NCI-H146 (cell line): ENCODE results near the gene C9orf153.
"Not testable (repeated sequence)": the region's sequence is repeated elsewhere in the genome, so short reads cannot be mapped to it uniquely, and the experiment has no call there.

ENCODE experiments used
- DNase-seq: peaks from one replicate; lab custom pipeline; 2025; lab: John Stamatoyannopoulos, UW

The C9orf153 gene

DNA sequence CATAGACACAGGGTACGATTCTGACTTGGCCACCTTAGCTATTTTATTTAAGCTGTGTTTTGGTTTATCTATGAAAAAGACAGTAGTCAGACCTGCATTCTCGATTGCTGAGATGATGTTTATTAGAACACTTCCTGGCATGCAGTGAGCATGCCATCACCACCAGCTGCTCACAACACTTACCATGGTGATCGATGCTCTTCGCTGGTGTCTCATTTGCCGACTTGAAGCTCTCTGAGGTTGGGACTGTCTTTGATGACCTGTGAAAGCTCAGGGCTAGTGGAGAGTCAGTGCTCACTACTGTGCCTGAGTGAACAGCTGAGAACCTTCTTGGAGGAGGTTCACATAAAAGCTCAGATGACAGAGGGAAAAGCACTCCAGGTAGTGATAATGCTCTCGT lies 4.4 kb upstream of the C9orf153 start:
- DNase-seq: no peak

DNA sequence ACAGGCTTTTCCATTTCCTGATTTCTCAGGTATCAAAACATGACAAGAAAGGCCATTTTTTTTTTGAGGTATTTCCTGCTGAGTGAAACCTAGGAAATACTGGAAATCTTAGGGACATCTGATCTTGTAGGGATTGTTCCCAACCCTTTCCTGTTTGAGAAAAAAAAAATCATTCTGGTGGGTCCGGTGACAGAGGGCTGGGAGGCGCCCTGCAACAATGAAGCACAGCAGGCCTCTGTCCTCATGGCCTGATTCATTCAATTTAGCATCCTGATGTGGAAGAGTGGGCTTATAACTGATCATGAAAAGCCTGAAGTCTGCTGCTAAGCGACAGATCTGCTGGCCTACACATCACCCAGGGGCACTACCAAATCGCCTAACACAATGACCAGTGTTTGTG lies 3.0 kb upstream of the C9orf153 start:
- DNase-seq: no peak

DNA sequence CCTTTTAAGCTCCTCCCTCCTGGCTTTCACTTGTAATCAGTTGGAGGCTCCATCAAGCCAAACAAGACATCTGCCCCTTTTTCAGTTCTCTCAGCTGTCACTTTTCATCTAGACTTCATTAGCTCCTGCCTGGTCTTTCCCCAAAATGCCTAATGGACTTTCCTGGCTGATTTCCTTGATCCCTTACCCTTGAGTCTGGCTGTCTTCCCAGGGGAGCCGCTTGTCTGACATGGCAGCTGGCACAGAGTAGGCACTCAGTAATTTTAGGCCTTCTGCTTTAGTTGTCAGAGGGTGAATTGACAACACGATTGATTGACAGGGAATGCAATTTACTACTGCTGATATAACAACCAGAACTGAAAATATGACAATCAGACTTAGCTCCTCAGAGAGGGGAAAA lies 2.1 kb downstream of the C9orf153 start:
- DNase-seq: no peak

DNA sequence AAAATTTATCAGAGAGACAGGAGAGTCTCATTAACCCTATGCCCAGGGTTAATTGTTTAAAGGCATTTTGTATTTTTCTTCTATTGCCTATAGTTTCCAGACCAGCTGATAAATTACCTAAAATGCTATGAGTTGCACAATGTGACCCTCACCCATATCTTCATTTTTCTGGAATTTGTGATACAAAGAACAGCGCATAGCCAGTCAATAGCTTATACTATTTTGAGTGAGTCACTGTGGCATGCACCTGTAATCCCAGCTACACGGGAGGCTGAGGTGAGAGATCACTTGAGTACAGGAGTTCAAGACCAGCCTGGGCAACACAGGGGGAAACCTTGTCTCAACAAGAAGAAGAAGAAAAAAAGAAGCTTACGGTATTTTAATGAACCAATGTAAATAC lies 2.8 kb downstream of the C9orf153 start:
- no peak for DNase-seq

DNA sequence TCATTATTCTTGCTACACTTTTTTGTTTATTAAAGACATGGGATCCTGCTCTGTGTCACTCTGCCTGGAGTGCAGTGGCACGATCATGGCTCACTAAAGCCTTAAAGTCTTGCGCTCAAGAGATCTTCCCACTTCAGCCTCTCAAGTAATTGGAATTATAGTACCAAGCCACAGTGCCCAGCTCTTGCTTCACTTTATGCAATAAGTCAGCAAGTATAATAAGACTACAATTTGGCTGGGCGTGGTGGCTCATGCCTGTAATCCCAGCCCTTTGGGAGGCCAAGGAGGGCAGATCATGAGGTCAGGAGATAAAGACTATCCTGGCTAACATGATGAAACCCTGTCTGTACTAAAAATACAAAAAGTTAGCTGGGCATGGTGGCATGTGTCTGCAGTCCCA lies 5.9 kb downstream of the C9orf153 start:
- no peak for DNase-seq

DNA sequence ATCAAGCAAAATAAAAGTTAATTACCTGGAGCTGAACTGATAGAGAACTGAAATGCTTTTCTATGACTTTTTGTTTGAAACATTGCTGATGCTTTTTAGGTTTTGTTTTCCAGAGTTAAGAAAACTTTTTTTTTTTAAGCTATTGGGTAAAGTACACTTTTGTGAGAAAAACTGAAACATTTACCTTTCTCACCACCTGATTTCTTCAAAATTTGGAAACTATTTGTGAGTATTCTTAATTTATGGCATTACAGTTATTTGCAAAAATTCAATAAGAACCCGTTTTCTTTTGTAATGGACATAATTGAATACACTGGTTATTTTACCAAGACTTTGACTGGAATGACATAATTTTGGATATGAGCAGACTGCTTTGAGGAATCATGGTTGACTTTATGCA lies 6.6 kb downstream of the C9orf153 start:
- DNase-seq: no peak

DNA sequence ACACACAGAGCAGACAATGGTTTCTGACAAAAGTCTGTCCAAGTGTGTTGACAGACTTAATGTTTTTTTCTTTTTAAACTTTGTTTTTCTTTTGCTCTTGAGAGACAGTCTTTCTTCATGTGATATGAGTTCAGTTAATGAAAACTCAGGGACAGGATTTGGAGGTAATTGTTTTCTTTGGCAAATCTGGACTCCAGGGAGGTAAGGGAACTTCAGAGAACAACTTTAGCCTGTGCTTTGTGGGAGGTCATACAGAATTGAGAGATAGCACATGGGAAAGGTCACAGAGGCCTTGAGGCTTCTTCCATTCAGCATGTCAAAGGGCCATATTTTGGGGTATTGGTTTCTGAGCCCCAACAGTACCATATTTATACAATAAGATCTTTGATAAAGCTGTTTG lies 9.3 kb downstream of the C9orf153 start:
- no peak for DNase-seq

DNA sequence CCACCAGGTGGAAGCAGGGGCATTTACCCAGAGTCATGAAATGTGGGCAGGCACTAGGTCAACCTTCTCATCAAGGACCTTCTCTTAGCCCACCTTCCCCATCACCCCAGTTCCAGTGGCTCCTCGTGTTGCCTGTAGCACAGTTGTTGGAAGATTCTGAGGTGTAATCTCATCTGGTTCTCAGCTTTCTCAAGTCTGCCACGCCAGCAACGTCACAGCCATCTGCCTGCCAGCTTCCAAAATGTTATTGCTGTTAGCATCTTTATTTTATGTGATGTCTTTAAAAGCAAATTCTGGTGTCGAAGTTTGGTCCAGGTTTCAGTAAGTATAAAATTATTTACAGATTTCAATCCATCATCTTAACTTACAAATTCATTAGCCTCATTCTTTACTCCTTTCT lies 10.7 kb downstream of the C9orf153 start:
- DNase-seq: no peak

DNA sequence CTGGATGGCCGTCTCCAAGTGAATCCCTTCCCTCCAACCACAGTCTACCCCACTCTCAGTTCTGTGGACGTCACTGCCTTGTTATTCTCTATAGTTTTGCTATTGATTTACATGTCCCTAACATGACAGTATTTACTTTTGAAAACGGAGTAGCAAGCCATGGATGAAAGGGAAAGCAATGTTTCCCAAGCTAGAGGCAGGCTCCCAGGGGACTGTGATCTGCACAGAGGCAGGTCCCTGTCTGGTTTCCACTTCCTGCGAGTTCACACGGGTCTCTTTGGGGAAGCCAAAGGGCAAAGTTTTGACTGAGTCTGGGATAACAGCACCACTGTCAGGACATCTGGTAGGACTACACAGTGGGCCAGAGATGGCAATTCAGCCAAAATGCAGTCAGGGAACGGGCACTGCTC lies 12.7 kb downstream of the C9orf153 start:
- DNase-seq: no peak

DNA sequence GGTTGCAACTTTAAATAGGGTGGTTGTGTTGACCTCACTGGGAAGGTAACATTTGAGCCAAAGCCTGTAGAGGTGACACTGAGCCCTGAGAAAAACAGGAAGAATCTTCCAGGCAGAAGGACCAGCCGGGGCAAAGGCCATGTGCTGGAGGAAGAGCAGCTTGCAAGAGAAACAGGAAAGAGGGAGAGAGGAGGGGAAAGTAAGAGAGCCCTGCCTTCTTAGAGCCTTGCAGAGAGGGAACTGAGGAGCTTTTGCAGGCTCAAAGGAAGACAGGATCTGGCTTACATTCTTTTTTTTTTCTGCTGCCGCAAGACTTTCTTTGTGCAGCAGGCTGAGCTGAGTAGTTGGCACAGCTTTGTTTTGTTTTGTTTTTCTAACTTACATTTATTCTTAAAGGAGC lies 17.4 kb downstream of the C9orf153 start:
- no peak for DNase-seq

DNA sequence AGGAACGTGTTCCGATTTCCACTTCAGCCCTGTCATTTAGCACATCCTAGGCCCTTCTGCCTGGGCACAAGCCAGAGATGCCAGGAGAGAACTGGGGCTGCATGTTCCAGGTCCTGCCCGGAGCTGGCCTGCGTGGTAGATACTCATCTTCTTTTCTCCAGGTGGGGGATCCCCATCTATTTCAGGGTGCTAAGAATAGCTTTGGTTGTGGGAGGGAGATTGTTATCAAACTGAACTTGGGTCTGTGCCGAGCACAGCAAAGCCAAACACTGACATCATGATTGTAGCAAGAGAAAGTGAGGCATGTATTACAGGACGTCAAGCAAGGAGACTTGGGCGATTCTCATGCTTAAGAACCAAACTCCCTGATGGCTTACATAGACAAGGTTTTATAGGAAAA lies 18.2 kb downstream of the C9orf153 start:
- no peak for DNase-seq

DNA sequence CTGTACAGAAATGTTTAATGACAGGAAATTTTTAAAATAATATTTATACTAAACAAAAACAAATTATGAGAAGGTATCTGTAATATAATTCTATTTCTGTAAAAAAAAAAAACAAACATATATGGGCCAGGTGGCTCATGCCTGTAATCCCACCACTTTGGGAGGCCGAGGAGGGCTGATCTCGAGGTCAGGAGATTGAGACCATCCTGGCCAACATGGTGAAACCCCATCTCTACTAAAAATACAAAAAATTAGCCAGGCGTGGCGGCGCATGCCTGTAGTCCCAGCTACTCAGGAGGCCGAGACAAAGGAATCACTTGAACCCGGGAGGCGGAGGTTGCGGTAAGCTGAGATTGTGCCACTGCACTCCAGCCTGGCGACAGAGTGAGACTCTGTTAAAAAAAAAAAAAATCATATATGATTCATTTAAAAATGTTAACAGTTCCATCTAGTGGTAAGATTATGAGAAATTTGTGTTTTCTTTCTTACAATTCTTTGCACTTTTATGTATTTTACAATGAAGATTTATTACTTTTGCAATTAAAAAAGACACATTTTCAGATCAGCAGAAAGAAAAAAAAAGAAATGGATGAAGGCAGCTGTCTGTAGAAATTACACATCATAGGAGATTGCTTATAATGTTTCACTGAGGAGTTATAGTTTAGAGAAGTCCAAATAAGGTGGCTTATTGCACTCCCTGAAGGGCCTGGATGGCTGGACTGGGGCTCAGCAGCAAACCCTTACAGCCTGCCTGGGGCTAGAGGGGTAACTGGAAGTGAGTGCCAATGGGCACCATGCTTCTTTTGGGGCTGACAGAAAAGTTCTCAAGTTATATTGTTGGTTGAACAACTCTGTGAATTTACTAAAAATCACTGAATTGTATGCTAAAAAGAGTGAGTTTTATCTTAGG lies 20.3 kb downstream of the C9orf153 start:
- DNase-seq: no peak

DNA sequence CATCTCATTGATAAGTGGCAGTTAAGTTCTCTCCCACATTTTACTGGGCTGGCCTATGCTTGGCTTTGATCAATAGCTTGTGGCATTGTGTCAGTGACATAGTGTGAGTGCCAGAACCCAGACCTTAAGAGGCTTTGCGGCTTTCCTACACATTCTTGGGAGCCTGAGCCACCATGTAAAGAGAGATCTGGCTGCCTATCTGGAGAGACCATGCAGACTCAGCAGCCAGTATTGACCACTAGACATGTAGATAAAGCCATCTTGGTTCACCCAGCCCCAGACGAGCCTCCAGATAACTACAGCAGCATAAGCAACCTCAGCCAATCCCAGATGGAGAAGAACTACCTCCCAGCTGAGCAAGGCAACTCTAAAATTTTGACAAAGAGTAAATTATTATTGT lies 28.6 kb downstream of the C9orf153 start:
- DNase-seq: no peak

DNA sequence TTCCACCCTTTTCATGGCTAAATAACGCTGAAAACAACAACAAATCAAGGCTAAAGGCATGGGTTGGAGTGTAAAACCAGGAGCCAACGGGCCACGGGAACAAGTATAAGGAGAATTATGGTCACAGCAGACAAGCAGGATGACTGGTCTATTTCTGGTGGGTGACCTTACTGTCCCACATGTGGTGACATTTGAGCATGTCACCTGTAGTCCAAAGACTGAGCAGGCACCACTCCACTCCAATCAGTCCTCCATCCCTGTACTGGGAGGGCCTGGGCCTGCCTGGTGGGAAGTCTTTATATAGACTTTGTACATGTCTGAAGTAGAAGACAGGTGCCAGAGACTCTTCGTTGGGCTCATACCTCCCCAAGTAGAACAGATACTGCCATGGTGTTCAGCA lies 36.8 kb downstream of the C9orf153 start:
- no peak for DNase-seq

DNA sequence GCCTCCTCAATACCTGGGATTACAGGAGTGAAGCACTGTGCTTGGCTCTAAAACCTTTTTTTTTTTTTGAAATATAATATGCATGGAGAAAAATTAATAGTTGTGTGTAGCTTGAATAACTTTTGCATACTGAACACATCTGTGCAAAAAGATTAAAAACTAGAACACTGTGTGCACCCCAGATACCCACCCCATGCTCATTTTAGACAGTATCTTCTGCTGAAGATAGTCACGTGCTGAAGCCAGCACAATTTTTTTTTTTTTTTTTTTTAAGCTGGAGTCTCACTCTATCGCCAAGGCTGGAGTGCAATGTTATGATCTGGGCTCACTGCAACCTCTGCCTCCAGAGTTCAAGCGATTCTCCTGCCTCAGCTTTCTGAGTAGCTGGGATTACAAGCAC lies 39.9 kb downstream of the C9orf153 start:
- no peak for DNase-seq

DNA sequence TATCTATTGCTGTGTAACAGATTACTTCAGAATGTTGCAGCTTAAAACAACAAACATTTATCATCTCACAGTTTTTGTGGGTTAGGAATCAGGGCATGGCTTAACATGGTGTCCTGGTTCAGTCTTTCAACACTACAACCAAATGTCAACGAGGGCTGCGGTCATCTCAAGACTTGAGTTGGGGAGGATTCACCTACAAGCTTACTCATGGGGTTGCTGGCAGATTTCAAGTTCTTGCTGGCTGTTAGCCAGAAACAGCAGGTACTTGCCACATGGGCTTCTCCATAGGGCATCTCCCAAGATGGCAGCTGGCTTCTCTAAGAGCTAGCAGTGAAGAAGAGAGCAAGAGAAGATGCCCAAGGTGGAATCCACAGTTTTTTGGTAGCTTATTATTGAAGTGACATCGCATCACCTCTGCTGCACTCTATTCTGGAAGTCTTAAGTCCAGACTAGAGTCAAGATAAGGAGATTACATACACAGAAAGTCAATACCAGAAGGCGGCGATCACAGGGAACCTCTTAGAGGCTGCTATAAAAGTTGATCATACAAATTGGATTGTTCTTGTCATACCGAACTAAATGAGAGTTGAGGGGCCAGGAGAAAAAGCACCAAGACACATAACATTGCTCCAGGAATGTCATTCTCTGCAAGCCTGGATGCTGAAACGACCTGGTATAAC lies 42.2 kb downstream of the C9orf153 start:
- DNase-seq: no peak

DNA sequence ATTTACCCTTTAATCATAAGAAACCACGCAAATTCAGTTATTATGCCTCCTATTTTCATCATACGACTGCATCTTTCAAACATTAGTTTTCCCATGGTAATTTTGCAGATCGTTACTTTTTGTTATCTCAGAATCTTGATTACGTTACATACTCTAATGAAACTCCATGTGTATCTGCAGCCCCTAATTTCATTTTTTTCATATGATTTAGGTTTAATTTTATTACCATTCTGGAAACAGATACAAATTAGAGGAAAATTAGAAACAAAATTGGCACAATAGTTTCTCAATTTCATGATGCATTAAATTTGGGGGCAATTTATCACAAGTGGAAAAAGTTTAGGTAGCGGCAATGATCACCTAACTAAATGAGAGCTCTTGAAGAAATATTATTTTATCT lies 52.3 kb downstream of the C9orf153 start:
- no peak for DNase-seq

DNA sequence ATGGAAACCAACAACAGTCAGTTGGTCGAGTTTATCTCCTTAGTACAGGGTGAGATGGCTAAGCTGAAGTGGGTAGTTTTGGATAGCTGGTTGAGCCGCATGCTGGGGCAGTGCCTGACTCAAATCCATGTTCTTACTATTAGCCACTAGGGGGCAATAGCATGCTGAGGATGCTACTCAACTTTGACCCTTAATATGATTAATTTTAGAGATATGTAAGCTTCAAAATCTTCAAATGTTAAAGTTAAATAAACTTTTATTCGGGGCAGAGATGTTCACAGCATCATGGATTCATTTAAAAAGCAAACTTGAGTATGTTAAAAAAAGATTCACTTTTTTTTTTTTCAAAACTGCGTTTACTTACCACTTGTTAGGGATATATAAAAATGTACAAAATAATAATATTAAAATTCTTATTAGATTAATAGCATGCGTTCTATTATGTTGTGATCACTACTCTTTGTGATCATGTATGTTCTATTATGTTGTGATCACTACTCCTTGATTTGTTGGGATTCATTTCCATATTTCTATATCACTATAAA lies 57.0 kb downstream of the C9orf153 start:
- DNase-seq: peak; percentile 40

DNA sequence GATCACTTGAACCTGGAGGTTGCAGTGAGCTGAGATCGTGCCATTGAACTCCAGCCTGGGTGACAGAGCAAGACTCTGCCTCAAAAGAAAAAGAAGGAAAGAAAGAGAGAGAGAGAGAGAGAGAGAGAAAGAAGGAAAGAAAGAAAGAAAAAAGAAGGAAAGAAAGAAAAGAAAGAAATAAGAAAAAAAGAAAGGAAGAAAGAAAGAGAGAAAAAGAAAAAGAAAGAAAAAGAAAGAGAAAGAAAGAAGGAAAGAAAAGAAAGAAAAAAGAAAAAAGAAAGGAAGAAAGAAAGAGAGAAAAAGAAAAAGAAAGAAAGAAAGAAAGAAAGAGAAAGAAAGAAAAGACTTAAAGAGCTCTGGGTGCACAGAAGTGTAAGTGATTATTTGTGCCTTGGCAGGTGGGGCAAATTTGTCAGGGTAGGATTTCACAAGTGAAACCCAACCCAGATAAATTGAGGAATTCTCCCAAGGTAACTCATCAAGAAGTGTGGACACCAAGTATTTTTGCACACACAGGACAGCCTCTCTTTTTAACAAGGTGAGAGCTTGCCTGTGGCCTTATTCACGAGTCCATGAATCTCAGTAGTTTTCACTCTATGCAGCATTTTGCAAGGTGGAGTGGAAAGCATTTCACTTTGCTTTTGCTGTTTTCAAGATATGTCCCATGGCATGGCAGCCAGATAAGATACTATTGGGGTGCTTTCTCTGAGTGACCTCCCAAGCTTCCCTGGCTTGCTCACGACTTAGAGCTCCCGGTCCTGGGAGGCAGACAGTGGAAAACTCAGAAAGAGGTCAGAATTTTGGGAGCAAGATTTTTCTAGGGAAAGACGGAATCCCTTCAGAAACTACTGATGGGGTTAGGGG lies 57.8 kb downstream of the C9orf153 start:
- no peak for DNase-seq

DNA sequence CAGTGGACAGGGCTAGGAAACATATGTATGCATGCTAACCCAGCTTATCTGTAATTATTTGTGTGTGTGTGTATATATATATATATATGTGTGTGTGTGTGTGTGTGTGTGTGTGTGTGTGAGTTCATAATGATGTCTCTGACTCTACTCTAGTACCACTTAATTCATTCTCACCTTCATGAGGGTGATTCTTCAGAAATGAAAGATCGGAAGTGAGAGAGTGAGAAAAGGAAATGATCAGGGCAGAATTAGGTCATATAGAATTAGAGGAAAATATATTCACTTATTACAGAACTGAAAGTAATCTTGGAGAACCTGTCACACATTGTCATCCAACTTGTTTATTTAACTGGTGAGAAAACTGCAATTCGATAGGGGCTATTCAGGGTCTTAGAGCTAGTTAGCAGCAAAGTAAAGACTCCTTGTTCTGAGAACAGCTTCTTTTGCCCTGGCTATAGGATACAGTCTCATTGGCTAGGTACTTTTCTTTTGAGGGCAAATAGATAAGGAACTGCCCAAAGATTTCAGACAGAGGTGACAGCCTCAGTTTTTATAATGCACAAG lies 58.8 kb downstream of the C9orf153 start:
- no peak for DNase-seq

DNA sequence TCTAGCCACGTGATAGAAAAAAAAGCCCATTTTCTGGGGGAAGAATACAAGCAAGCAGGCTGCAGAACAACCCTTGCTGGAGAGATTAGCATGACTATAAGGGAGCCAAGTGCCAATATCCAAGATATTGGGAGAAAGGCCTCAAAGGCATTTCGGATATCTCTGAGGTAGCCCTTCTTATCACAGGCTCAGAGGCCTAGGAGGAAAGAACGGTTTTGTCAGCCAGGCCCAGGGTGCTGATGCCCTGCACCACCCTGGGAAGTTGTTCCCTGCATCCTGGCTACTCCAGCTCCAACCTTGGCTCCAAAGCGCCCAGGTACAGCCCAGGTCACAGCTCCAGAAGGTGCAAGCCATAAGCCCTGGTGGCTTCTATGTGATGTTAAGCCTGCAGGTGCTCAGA lies 66.4 kb downstream of the C9orf153 start:
- DNase-seq: no peak

DNA sequence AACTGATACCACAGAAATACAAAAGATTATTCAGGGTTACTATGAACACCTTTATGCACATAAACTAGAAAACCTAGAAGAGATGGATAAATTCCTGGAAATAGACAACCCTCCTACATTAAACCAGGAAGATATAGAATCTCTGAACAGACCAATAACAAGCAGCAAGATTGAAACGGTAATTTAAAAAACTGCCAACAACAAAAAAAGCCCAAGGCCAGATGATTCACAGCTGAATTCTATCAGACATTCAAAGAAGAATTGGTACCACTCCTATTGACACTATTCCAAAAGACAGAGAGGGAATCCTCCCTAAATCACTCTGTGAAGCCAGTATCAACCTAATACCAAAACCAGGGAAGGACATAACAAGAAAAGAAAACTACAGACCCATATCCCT lies 68.8 kb downstream of the C9orf153 start:
- DNase-seq: not testable (repeated sequence)
